PFSK-1 (cell line): ENCODE data around the gene PPP2CA.

Source experiments
- POLR2AphosphoS5 ChIP-seq: IDR thresholded peaks from 2 replicates; pipeline ENCODE4 v1.6.1; 2012; ENCODE audit warnings: low read depth, mild to moderate bottlenecking, control low read depth, low read length, moderate library complexity
- SIN3A ChIP-seq: IDR thresholded peaks from 2 replicates; pipeline ENCODE4 v1.6.1; 2012; ENCODE audit warnings: mild to moderate bottlenecking, low read length, moderate library complexity, borderline replicate concordance; ENCODE audit not compliant: insufficient read depth
- TAF1 ChIP-seq: IDR thresholded peaks from 2 replicates; pipeline ENCODE4 v1.6.1; 2012; ENCODE audit warnings: low read length, control low read depth, borderline replicate concordance; ENCODE audit not compliant: insufficient read depth
- TF ChIP-seq, protein P1 (sequence below), 2 experiments: IDR thresholded peaks; 2 replicates each; pipeline versions ENCODE4 v1.6.1 to v1.8.0; 2011 to 2012; ENCODE audit warnings: low read depth in 2 of 2, low read length in 2 of 2, control low read depth in 1 of 2, inconsistent platforms in 1 of 2, mild to moderate bottlenecking in 1 of 2, moderate library complexity in 1 of 2; ENCODE audit not compliant: insufficient read depth in 1 of 2

DNA sequence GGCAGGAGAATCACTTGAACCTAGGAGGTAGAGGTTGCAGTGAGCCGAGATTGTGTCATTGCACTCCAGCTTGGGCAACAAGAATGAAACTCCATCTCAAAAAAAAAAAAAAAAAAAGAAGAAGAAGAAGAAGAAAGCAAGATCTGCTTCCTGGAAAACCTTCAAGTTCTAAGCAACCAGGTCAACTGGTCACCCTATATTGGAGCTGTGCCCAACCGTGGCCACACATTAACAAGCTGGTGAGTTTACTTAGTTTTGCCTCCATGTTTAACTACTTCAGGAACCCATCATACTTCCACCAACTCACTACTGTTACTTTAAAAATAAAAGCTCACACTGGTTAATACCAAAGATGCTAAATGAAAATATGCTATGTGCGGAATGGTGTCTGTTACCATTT lies 36.8 kb downstream of the PPP2CA start:
- TF ChIP-seq TAF1 (no peak), POLR2AphosphoS5 (no peak), SIN3A (no peak)
- TF ChIP-seq, protein P1, sequence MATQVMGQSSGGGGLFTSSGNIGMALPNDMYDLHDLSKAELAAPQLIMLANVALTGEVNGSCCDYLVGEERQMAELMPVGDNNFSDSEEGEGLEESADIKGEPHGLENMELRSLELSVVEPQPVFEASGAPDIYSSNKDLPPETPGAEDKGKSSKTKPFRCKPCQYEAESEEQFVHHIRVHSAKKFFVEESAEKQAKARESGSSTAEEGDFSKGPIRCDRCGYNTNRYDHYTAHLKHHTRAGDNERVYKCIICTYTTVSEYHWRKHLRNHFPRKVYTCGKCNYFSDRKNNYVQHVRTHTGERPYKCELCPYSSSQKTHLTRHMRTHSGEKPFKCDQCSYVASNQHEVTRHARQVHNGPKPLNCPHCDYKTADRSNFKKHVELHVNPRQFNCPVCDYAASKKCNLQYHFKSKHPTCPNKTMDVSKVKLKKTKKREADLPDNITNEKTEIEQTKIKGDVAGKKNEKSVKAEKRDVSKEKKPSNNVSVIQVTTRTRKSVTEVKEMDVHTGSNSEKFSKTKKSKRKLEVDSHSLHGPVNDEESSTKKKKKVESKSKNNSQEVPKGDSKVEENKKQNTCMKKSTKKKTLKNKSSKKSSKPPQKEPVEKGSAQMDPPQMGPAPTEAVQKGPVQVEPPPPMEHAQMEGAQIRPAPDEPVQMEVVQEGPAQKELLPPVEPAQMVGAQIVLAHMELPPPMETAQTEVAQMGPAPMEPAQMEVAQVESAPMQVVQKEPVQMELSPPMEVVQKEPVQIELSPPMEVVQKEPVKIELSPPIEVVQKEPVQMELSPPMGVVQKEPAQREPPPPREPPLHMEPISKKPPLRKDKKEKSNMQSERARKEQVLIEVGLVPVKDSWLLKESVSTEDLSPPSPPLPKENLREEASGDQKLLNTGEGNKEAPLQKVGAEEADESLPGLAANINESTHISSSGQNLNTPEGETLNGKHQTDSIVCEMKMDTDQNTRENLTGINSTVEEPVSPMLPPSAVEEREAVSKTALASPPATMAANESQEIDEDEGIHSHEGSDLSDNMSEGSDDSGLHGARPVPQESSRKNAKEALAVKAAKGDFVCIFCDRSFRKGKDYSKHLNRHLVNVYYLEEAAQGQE (IDR thresholded peaks at IDR 0.05; ENCODE audit: insufficient read depth in 1 of 2, low read depth in 2 of 2, low read length in 2 of 2): no peak
